DND-41 (cell line): ENCODE data around the gene ERCC6L2.

ENCODE experiments used
- ATAC-seq: fragments of 200-7000 bp; cut with Tn5 transposase; 3 replicates; pipeline ENCODE4 v1.9.1; 2021; ENCODE audit warnings: low read depth; ENCODE audit not compliant: insufficient read depth
- DNase-seq: peaks from one replicate; pipeline ENCODE4 v3.0.0-alpha.2; 2020
- H2AFZ ChIP-seq: 2 replicates; pipeline ENCODE4 v1.6.0; 2012; ENCODE audit warnings: low read depth, low read length
- H3K27ac ChIP-seq: 2 replicates; pipeline ENCODE4 v1.5.1; 2012; ENCODE audit warnings: low read length, inconsistent platforms
- H3K27me3 ChIP-seq: fragments of 200-600 bp; sonication (generic); 2 replicates; pipeline ENCODE4 v1.6.0; 2012; ENCODE audit warnings: low read length, mild to moderate bottlenecking, inconsistent platforms; ENCODE audit not compliant: insufficient read depth, poor library complexity
- H3K36me3 ChIP-seq: 2 replicates; pipeline ENCODE4 v1.5.1; 2012; ENCODE audit warnings: low read length, inconsistent platforms; ENCODE audit not compliant: insufficient read depth
- H3K4me1 ChIP-seq: 2 replicates; pipeline ENCODE4 v1.5.1; 2012; ENCODE audit warnings: mild to moderate bottlenecking, low read length; ENCODE audit not compliant: insufficient read depth
- H3K4me2 ChIP-seq: 2 replicates; pipeline ENCODE4 v1.6.0; 2012; ENCODE audit warnings: mild to moderate bottlenecking, moderate library complexity, low read length, inconsistent platforms; ENCODE audit not compliant: insufficient read depth
- H3K4me3 ChIP-seq, 2 experiments: fragments of 200-600 bp in 1 of 2; shearing (Covaris generic) in 1 of 2; 2 replicates each; pipeline ENCODE4 v1.5.1; 2012 to 2016; ENCODE audit warnings: inconsistent platforms in 2 of 2, low read length in 2 of 2, mild to moderate bottlenecking in 2 of 2, low read depth in 1 of 2, moderate library complexity in 1 of 2
- H3K79me2 ChIP-seq: 2 replicates; pipeline ENCODE4 v1.6.0; 2012; ENCODE audit warnings: low read length, inconsistent platforms; ENCODE audit not compliant: insufficient read depth
- H3K9ac ChIP-seq: 2 replicates; pipeline ENCODE4 v1.6.0; 2012; ENCODE audit warnings: low read depth, mild to moderate bottlenecking, inconsistent platforms, low read length, moderate library complexity
- H3K9me3 ChIP-seq: 2 replicates; pipeline ENCODE4 v1.5.1; 2012; ENCODE audit warnings: low read length, moderate library complexity, mild to moderate bottlenecking, inconsistent platforms; ENCODE audit not compliant: insufficient read depth, severe bottlenecking
- H4K20me1 ChIP-seq: 2 replicates; pipeline ENCODE4 v1.6.0; 2012; ENCODE audit warnings: low read length; ENCODE audit not compliant: insufficient read depth
- CTCF ChIP-seq: IDR thresholded peaks from 2 replicates; pipeline ENCODE4 v1.5.1; 2012; ENCODE audit warnings: borderline replicate concordance, low read length, moderate library complexity, mild to moderate bottlenecking; ENCODE audit not compliant: poor library complexity, severe bottlenecking; ENCODE audit errors: extremely low read depth
- EZH2 ChIP-seq: IDR thresholded peaks from 3 replicates; pipeline ENCODE4 v1.6.1; 2012; ENCODE audit warnings: borderline replicate concordance, low read depth, mild to moderate bottlenecking, moderate library complexity, low read length, inconsistent platforms; ENCODE audit not compliant: severe bottlenecking

ERCC6L2 gene

GRCh38 chr9:95940265-95940664 lies 64.8 kb downstream of the ERCC6L2 start:
- Histone ChIP-seq H2AFZ (no peak overlapping the region), H3K36me3 (peaks cover 79% of the 10 kb centered on the region), H3K9ac (no peak overlapping the region), H3K27ac (no peak overlapping the region), H4K20me1 (no peaks in the 10 kb centered on the region), H3K4me2 (no peak overlapping the region), H3K4me1 (no peaks in the 10 kb centered on the region), H3K79me2 (no peaks in the 10 kb centered on the region), H3K9me3 (peaks cover 10% of the 10 kb centered on the region), H3K4me3 (no peak overlapping the region), H3K27me3 (no peaks in the 10 kb centered on the region)
- DNase-seq (no peak), ATAC-seq (no peak)
- TF ChIP-seq EZH2: no peak
- no peak for TF ChIP-seq CTCF

- H3K36me3 ChIP-seq: peaks cover 75% of the 10 kb centered on the region
- no peak overlapping the region for H3K4me2 ChIP-seq
- peaks cover 15% of the 10 kb centered on the region for H3K9me3 ChIP-seq
- no peak overlapping the region for H3K4me3 ChIP-seq
- H3K4me1 ChIP-seq: no peaks in the 10 kb centered on the region
- ATAC-seq (no peak), DNase-seq (no peak)
- H3K27me3 ChIP-seq: no peaks in the 10 kb centered on the region
- no peak for TF ChIP-seq CTCF
- TF ChIP-seq EZH2: no peak
- no peak overlapping the region for H3K27ac ChIP-seq
- no peaks in the 10 kb centered on the region for H3K79me2 ChIP-seq
- H3K9ac ChIP-seq: no peak overlapping the region
- H4K20me1 ChIP-seq: no peaks in the 10 kb centered on the region
- no peak overlapping the region for H2AFZ ChIP-seq
Observed at GRCh38 chr9:95942016-95942415, 66.5 kb downstream of the ERCC6L2 start.

- ATAC-seq (no peak), DNase-seq (no peak)
- no peak overlapping the region for H3K27ac ChIP-seq
- peaks cover 63% of the 10 kb centered on the region for H3K36me3 ChIP-seq
- no peak for TF ChIP-seq EZH2
- TF ChIP-seq CTCF: no peak
- H3K79me2 ChIP-seq: no peaks in the 10 kb centered on the region
- peaks cover 19% of the 10 kb centered on the region for H3K9me3 ChIP-seq
- H4K20me1 ChIP-seq: no peaks in the 10 kb centered on the region
- H3K4me3 ChIP-seq: no peak overlapping the region
- H3K27me3 ChIP-seq: no peaks in the 10 kb centered on the region
- H3K4me2 ChIP-seq: no peak overlapping the region
- no peak overlapping the region for H3K9ac ChIP-seq
- no peak overlapping the region for H2AFZ ChIP-seq
- H3K4me1 ChIP-seq: no peaks in the 10 kb centered on the region
Observed at GRCh38 chr9:95947118-95947517, 71.6 kb downstream of the ERCC6L2 start.

GRCh38 chr9:95952471-95952870 lies 77.0 kb downstream of the ERCC6L2 start:
- Histone ChIP-seq H3K36me3 (peaks cover 57% of the 10 kb centered on the region), H3K9ac (no peak overlapping the region), H4K20me1 (no peaks in the 10 kb centered on the region), H2AFZ (no peak overlapping the region), H3K9me3 (peaks cover 16% of the 10 kb centered on the region), H3K27ac (no peak overlapping the region), H3K4me3 (no peak overlapping the region), H3K27me3 (no peaks in the 10 kb centered on the region), H3K79me2 (no peaks in the 10 kb centered on the region), H3K4me1 (no peaks in the 10 kb centered on the region), H3K4me2 (no peak overlapping the region)
- DNase-seq (no peak), ATAC-seq (no peak)
- no peak for TF ChIP-seq EZH2
- TF ChIP-seq CTCF: no peak
